BE2C (cell line): ENCODE data around the gene FAM53B.
"Not testable (repeated sequence)": the region's sequence is repeated elsewhere in the genome, so short reads cannot be mapped to it uniquely, and the experiment has no call there.

Experiments used
- DNase-seq: peaks from one replicate; pipeline ENCODE4 v3.0.0-alpha.2; 2020
- H3K27me3 ChIP-seq: fragments of 250-450 bp; sonication (Bioruptor Pico); 2 replicates; pipeline ENCODE4 v1.5.1; 2020; ENCODE audit warnings: mild to moderate bottlenecking
- H3K36me3 ChIP-seq: fragments of 250-450 bp; sonication (Bioruptor Pico); 2 replicates; pipeline ENCODE4 v1.5.1; 2020; ENCODE audit warnings: mild to moderate bottlenecking
- H3K4me1 ChIP-seq: fragments of 250-450 bp; sonication (Bioruptor Pico); 2 replicates; pipeline ENCODE4 v1.5.1; 2020
- H3K4me3 ChIP-seq: 2 replicates; pipeline ENCODE4 v1.5.1; 2011; ENCODE audit warnings: low read depth, low read length
- H3K9me3 ChIP-seq: fragments of 250-450 bp; sonication (Bioruptor Pico); 2 replicates; pipeline ENCODE4 v1.5.1; 2020
- CTCF ChIP-seq: IDR thresholded peaks from 2 replicates; pipeline ENCODE4 v1.5.1; 2012; ENCODE audit warnings: mild to moderate bottlenecking, low read depth, low read length

Gene FAM53B

DNA sequence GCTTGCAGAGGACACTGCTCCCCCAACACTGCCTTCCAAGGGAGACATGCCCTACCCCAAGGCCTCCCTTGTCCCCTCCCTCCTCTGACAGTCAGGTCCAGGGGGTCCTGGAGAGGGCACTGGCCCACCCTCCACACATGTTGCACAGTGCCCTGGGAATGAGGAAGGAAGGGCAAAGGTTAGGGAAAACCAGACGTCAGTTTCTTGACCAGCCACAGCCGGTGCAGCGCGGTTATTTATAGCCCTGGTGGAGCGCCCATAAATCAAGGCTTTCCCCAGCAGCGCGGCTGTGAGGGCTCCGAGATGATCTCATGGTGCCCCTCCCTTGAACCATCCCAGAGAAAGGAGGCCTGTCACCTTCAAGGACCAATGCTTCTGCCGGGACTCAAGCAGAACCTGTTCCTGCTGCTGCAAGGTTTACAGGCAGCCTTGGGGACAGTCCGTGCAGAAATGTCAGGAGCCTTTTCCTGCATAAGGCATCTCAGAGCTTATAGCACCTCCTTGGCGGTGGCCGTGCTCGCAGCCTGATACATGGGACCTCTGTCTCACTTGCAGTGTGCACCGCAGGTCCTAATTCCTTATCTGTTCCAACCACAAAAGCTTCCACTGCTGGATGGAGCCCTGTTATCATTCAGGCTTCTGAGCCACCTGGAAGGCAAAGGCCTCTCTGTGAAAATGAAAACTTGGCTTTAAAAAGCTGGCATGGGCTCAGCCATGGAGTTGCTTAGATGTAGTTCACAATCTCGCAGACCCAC, 155.3 kb downstream of the FAM53B start:
- peak; percentile 25 for DNase-seq
- H3K4me3 ChIP-seq = no peak overlapping the region
- H3K9me3 ChIP-seq = no peaks in the 10 kb centered on the region
- TF ChIP-seq CTCF = no peak
- no peaks in the 10 kb centered on the region for H3K36me3 ChIP-seq
- H3K27me3 ChIP-seq = no peaks in the 10 kb centered on the region
- 0 out of 2 replicates have a peak, but pooled peaks cover 5% of the 10 kb centered on the region for H3K4me1 ChIP-seq

DNA sequence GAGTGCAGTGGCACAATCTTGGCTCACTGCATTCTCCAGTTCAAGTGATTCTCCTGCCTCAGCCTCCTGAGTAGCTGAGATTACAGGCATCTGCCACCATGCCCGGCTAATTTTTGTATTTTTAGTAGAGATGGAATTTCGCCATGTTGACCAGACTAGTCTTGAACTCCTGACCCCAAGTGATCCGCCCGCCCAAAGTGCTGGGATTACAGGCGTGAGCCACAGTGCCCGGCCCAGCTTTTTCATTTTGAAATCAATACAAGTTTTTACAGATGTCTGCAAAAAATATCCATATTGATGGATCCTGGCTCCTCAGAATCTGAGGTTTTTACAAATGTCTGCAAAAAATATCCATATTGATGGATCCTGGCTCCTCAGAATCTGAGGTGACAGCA, 155.8 kb downstream of the FAM53B start:
- not testable (repeated sequence) for H3K36me3 ChIP-seq, H3K4me3 ChIP-seq, H3K9me3 ChIP-seq, H3K4me1 ChIP-seq, DNase-seq, H3K27me3 ChIP-seq

DNA sequence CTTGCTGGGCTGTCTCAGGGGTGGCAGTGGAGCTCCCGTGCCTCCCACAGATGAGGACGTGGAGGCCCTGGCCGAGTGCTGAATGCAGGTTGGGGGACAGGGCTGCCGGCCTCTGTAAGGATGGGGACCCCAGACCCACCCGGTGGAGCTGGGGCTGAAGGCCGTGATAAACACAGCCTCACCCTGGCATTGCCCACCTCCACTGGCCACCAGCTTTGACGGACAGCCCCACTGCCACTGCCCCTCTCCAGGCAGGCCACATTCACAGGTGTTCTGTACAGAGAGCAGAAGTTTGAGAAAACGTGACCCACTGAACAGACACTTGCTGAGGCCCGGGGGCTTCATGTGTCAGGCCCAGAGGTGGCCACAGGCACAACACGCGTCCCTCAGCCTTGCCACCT, 156.4 kb downstream of the FAM53B start:
- Histone ChIP-seq H3K9me3 (no peaks in the 10 kb centered on the region), H3K36me3 (no peaks in the 10 kb centered on the region), H3K4me3 (no peak overlapping the region), H3K4me1 (0 out of 2 replicates have a peak, but pooled peaks cover 5% of the 10 kb centered on the region), H3K27me3 (no peaks in the 10 kb centered on the region)
- DNase-seq = no peak
- TF ChIP-seq CTCF = no peak

DNA sequence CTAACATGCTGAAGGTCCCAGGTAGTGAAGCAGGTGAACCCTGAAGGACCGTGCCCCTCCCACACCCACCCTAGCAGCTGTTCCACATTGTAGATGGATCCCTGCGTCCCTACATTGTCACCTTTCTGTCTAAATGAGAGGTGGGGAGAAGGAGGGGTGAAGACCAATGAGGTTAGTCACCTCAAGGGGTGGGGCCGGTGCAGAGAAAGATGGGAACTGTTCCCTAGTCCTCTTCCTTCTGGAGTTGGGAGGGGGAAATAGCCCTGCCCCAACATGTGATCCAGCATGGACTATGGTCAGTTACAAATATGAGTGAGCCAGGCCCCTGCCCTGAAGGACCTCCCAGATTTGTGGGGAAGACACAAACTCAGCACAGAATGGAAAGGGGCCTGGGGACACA, 158.0 kb downstream of the FAM53B start:
- no peak overlapping the region for H3K4me3 ChIP-seq
- no peak for DNase-seq
- H3K27me3 ChIP-seq = no peaks in the 10 kb centered on the region
- TF ChIP-seq CTCF = no peak
- H3K4me1 ChIP-seq = 0 out of 2 replicates have a peak, but pooled peaks cover 5% of the 10 kb centered on the region
- H3K9me3 ChIP-seq = no peaks in the 10 kb centered on the region
- H3K36me3 ChIP-seq = no peaks in the 10 kb centered on the region

DNA sequence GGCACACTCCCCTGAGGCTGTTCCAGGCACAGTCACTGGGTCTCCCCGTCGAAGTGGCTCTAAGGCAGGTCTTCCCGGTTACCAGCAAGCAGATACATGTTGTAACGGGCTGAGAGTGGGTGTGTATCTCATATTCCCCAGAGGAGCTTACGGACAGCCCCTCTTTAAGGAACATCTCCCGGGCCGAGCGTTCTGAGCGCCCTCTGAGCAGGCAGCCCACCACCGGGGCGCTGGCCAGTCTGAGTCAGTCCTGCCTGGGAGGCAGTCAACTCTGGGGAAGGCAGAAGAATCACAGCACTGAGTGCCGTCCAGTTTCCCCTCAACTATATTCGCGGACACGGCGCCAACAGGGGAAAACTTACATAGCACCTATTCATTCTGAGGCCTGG, 165.2 kb downstream of the FAM53B start:
- no peaks in the 10 kb centered on the region for H3K36me3 ChIP-seq
- no peaks in the 10 kb centered on the region for H3K27me3 ChIP-seq
- TF ChIP-seq CTCF = no peak
- peak; percentile 3 for DNase-seq
- H3K9me3 ChIP-seq = no peaks in the 10 kb centered on the region
- H3K4me1 ChIP-seq = no peaks in the 10 kb centered on the region
- H3K4me3 ChIP-seq = no peak overlapping the region

- Histone ChIP-seq H3K4me3 (no peak overlapping the region), H3K9me3 (no peaks in the 10 kb centered on the region), H3K36me3 (no peaks in the 10 kb centered on the region), H3K4me1 (no peaks in the 10 kb centered on the region), H3K27me3 (no peaks in the 10 kb centered on the region)
- TF ChIP-seq CTCF = no peak
- DNase-seq = peak; percentile 3
Measured at GRCh38 chr10:124578231-124579010, 165.8 kb downstream of the FAM53B start.
